Psoas muscle (tissue), 8 donors: ENCODE data around the gene CPA4. TPM values are rescaled to one million over a fixed set of nuclear protein-coding genes. Genes with fewer than 3 reads are reported as not detected.

Experiments used
- ATAC-seq, 4 donors: fragments of 200-7000 bp; cut with Tn5 transposase; one replicate each; pipeline ENCODE4 v1.9.1; 2020; ENCODE audit warnings: moderate library complexity in 3 of 4, mild to moderate bottlenecking in 2 of 4
- DNase-seq, 2 donors: peaks; one replicate each; pipeline ENCODE4 v3.0.0-alpha.2; 2020
- H3K27ac ChIP-seq: fragments of 200-600 bp; one replicate; pipeline ENCODE4 v1.8.0; 2022
- H3K27me3 ChIP-seq, 3 donors: fragments of 200-600 bp in 1 of 3; one replicate each; pipeline versions ENCODE4 v1.6.1 to v1.8.0; 2013 to 2022; ENCODE audit warnings: low read length in 2 of 3, mild to moderate bottlenecking in 2 of 3, moderate library complexity in 1 of 3; ENCODE audit not compliant: insufficient read depth in 3 of 3
- H3K36me3 ChIP-seq, 2 donors: fragments of 200-600 bp in 1 of 2; one replicate each; pipeline versions ENCODE4 v1.6.1 to v1.8.0; 2013 to 2022; ENCODE audit warnings: low read depth in 1 of 2, mild to moderate bottlenecking in 1 of 2, moderate library complexity in 1 of 2; ENCODE audit not compliant: insufficient read depth in 1 of 2
- H3K4me1 ChIP-seq: fragments of 200-600 bp; one replicate; pipeline ENCODE4 v1.8.0; 2022
- H3K4me3 ChIP-seq: fragments of 200-600 bp; one replicate; pipeline ENCODE4 v1.8.0; 2022; ENCODE audit warnings: mild to moderate bottlenecking
- H3K9me3 ChIP-seq: fragments of 200-600 bp; one replicate; pipeline ENCODE4 v1.8.0; 2022
- CTCF ChIP-seq: fragments of 200-600 bp; IDR thresholded peaks from one replicate; pipeline ENCODE4 v1.8.0; 2022; ENCODE audit warnings: antibody characterized with exemption
- WGBS, 3 donors: extraction: QIAGEN DNeasy Blood & Tissue Kit; methylation state at CpG; one replicate each; pipeline versions ENCODE4 v1.1.6 to v1.1.7; 2013; 5-methylcytosine and 5-hydroxymethylcytosine counted together
- intact Hi-C, 2 donors: fragments of 100-400 bp; cut with DNase I; formaldehyde crosslinking; loops; one replicate each; pipeline versions ENCODE4 v1.11.0 to v1.14.2; 2022
- polyA plus RNA-seq, 3 donors: library from polyadenylated mRNA; stranded (reverse); fragments of 200-250 nt; gene quantifications; one replicate each; pipeline ENCODE4 v1.2.3, GENCODE V29; 2013
- total RNA-seq, 4 donors: library from RNA; stranded (reverse); fragmentation: NEBNext Ultra II Directional in 2 of 4; extraction: Animal tissue kit (Norgen Biotek cat#: 25700) in 2 of 4; gene quantifications; one replicate each; pipeline versions ENCODE4 v1.2.1 to v1.2.4, GENCODE V29; 2021 to 2023
- donor health status: healthy with polysubstance abuse.
- donor health status: DM: no; HTN: no; CAD: no; lungs with moderate emphysema.
- donor health status: Bipolar disorder and iron deficiency.
- donor health status: healthy.
- donor health status: DM: yes; HTN: yes; CAD: no.
- donor health status: DM: no; HTN: no; CAD: no.
- donor health status: DM: no; HTN: no; CAD: no.
- donor health status: DM: yes; HTN: yes; CAD: no.

Gene CPA4
- total and polyA plus RNA-seq, 7 donors: 0.09 to 2.5 (median 0.68) TPM

DNA sequence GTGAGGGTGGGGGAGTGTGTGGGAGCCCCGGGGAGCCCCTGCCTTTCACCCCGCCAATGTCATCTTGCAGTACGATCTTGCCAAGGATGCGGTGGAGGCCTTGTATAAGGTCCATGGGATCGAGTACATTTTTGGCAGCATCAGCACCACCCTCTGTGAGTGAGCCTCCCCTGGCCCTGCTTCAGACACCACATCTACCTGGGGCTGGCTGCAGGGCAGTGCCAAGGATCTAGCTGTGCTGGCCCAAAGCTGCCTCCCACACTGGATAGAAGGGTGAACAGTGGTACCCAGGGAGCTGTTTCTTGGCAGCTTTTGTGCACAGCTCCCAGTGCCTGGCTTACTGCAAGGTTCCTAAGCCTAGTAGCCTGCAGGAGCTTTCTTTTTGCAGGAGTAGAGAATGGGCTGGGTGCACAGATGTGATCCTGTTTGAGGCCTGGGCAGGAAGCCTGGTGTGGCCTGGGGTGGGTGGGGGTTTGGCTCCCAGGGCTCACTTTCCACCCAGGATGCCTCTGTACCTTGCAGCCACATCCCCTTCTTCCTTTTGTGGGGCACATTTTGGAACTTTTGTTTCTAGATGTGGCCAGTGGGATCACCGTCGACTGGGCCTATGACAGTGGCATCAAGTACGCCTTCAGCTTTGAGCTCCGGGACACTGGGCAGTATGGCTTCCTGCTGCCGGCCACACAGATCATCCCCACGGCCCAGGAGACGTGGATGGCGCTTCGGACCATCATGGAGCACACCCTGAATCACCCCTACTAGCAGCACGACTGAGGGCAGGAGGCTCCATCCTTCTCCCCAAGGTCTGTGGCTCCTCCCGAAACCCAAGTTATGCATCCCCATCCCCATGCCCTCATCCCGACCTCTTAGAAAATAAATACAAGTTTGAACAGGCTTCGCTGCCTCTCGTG is 75.1 kb downstream of the CPA4 start:
- no peak for DNase-seq

GRCh38 chr7:130369110-130369711 is 76.2 kb downstream of the CPA4 start:
- WGBS, 3 donors: 33 to 55% (median 42%) methylated on average over 10 of the region's 10 CpGs
- Histone ChIP-seq H3K27ac (peak overlapping the region; percentile 58), H3K4me3 (peak overlapping the region; percentile 34), H3K36me3 (no peaks in the 10 kb centered on the region), H3K27me3 (no peaks in the 10 kb centered on the region), H3K4me1 (peaks cover 61% of the 10 kb centered on the region), H3K9me3 (no peaks in the 10 kb centered on the region)
- no peak for DNase-seq
- intact Hi-C loops: no loop called here
- TF ChIP-seq CTCF: no peak
- peak in 3 of 4 donors; percentile 34 to 45 (median 35) for ATAC-seq

More for the DNA sequence above, 75.1 kb downstream of the CPA4 start:
- Histone ChIP-seq H3K9me3 (no peaks in the 10 kb centered on the region), H3K4me1 (peaks cover 57% of the 10 kb centered on the region), H3K36me3 (no peaks in the 10 kb centered on the region), H3K27ac (peak overlapping the region; percentile 58), H3K4me3 (no peak overlapping the region), H3K27me3 (no peaks in the 10 kb centered on the region)
- intact Hi-C loops: no loop called here
- ATAC-seq: no peak
- no peak for TF ChIP-seq CTCF
- 79 to 92% (median 86%) methylated on average over 19 of the region's 19 CpGs for WGBS, 3 donors

GRCh38 chr7:130369831-130370550 is 77.0 kb downstream of the CPA4 start:
- DNase-seq (no peak), ATAC-seq (no peak)
- H3K36me3 ChIP-seq: no peaks in the 10 kb centered on the region
- H3K4me1 ChIP-seq: peaks cover 57% of the 10 kb centered on the region
- peak overlapping the region; percentile 58 for H3K27ac ChIP-seq
- intact Hi-C loops: no loop called here
- WGBS, 3 donors: 43 to 64% (median 45%) methylated on average over 3 of the region's 3 CpGs
- H3K9me3 ChIP-seq: no peaks in the 10 kb centered on the region
- no peak overlapping the region for H3K4me3 ChIP-seq
- TF ChIP-seq CTCF: no peak
- H3K27me3 ChIP-seq: no peaks in the 10 kb centered on the region

- 55 to 70% (median 55%) methylated on average over 3 of the region's 3 CpGs for WGBS, 3 donors
- Histone ChIP-seq H3K9me3 (no peaks in the 10 kb centered on the region), H3K4me3 (no peak overlapping the region), H3K27ac (peak overlapping the region; percentile 9), H3K4me1 (peaks cover 46% of the 10 kb centered on the region), H3K36me3 (no peaks in the 10 kb centered on the region), H3K27me3 (no peaks in the 10 kb centered on the region)
- ATAC-seq (peak in 1 of 4 donors; percentile 9), DNase-seq (peak; percentile 82 to 87)
- no peak for TF ChIP-seq CTCF
- intact Hi-C loops: no loop called here
These were observed 78.1 kb downstream of the CPA4 start for GRCh38 chr7:130371046-130371445.
